GM12891 (cell line): ENCODE data around the gene DCDC1.

ENCODE experiments used
- PAX5 ChIP-seq: IDR thresholded peaks from 2 replicates; pipeline ENCODE4 v1.6.1; 2011; ENCODE audit warnings: low read length, moderate library complexity, mild to moderate bottlenecking; ENCODE audit not compliant: insufficient read depth, severe bottlenecking
- POLR2A ChIP-seq: IDR thresholded peaks from 2 replicates; pipeline ENCODE4 v1.6.1; 2011; ENCODE audit warnings: low read depth, low read length, control low read depth
- POLR2AphosphoS5 ChIP-seq: IDR thresholded peaks from 2 replicates; pipeline ENCODE4 v1.6.1; 2011; ENCODE audit warnings: low read depth, low read length, control low read depth
- POU2F2 ChIP-seq: IDR thresholded peaks from 2 replicates; pipeline ENCODE4 v1.6.1; 2011; ENCODE audit warnings: low read depth, mild to moderate bottlenecking, control low read depth, low read length, moderate library complexity
- SPI1 ChIP-seq: IDR thresholded peaks from 2 replicates; pipeline ENCODE4 v1.6.1; 2011; ENCODE audit warnings: low read depth, low read length, control low read depth
- TAF1 ChIP-seq: IDR thresholded peaks from 2 replicates; pipeline ENCODE4 v1.6.1; 2011; ENCODE audit warnings: low read depth, low read length, control low read depth

GRCh38 chr11:30983143-30983542 lies 386.4 kb downstream of the DCDC1 start:
- TF ChIP-seq POLR2A (no peak), POLR2AphosphoS5 (no peak), TAF1 (no peak), POU2F2 (no peak), SPI1 (no peak), PAX5 (no peak)
